ENCODE results near the gene HOXD4. TPM values are rescaled to one million over a fixed set of nuclear protein-coding genes. Genes with fewer than 3 reads are reported as not detected.

HOXD4 gene
- total RNA-seq, 1 experiment from 2014 or later, result not detected

- no peaks in the 10 kb centered on the region for H3K4me1 Mint-ChIP-seq (ENCODE audit: insufficient read depth, unreplicated experiment)
- BruUV-seq (replicated peaks), result no TSS peak
- CTCF ChIA-PET, result interaction anchor here (0.6 to 0.8 kb wide), 2 partner anchors 507 to 1000 kb away, joined by 3 to 4 read pairs; no protein-coding TSS in a partner anchor
- POLR2A ChIA-PET, result no interaction called here
- H3K27ac Mint-ChIP-seq (ENCODE audit: low read depth, unreplicated experiment), result no peak overlapping the region
- no peaks in the 10 kb centered on the region for H3K9me3 Mint-ChIP-seq (ENCODE audit: unreplicated experiment)
- no peaks in the 10 kb centered on the region for H3K27me3 Mint-ChIP-seq (ENCODE audit: insufficient read depth, unreplicated experiment)
- no peak overlapping the region for H3K4me3 Mint-ChIP-seq (ENCODE audit: unreplicated experiment)
- no peak for DNase-seq (ENCODE audit: unreplicated experiment)
- H3K36me3 Mint-ChIP-seq (ENCODE audit: insufficient read depth, unreplicated experiment), result no peaks in the 10 kb centered on the region
- no peak for TF ChIP-seq CTCF (IDR thresholded peaks at IDR 0.05; ENCODE audit: unreplicated experiment)
- intact Hi-C loops (cut with micrococcal nuclease), result loop anchor here (10.0 kb wide), 1 partner anchor 167 kb away; no protein-coding TSS in a partner anchor
Measured at GRCh38 chr2:176147210-176147799, 4.0 kb upstream of the HOXD4 start.

GRCh38 chr2:176147800-176148496 lies 3.4 kb upstream of the HOXD4 start:
- Mint-ChIP-seq H3K4me3 (ENCODE audit: unreplicated experiment) (no peak overlapping the region), H3K9me3 (ENCODE audit: unreplicated experiment) (no peaks in the 10 kb centered on the region), H3K4me1 (ENCODE audit: insufficient read depth, unreplicated experiment) (no peaks in the 10 kb centered on the region), H3K27ac (ENCODE audit: low read depth, unreplicated experiment) (no peak overlapping the region), H3K36me3 (ENCODE audit: insufficient read depth, unreplicated experiment) (no peaks in the 10 kb centered on the region), H3K27me3 (ENCODE audit: insufficient read depth, unreplicated experiment) (no peaks in the 10 kb centered on the region)
- POLR2A ChIA-PET, result no interaction called here
- no peak for DNase-seq (ENCODE audit: unreplicated experiment)
- CTCF ChIA-PET, result interaction anchor here (0.8 to 3.0 kb wide), 2 partner anchors 406 to 999 kb away, joined by 4 to 12 read pairs; no protein-coding TSS in a partner anchor
- intact Hi-C loops (cut with micrococcal nuclease), result loop anchor here (10.0 kb wide), 1 partner anchor 167 kb away; no protein-coding TSS in a partner anchor
- BruUV-seq (replicated peaks), result no TSS peak
- TF ChIP-seq CTCF (IDR thresholded peaks at IDR 0.05; ENCODE audit: unreplicated experiment), result no peak

- BruUV-seq (replicated peaks), result no TSS peak
- ChIA-PET POLR2A (no interaction called here), CTCF (interaction anchor here (0.6 to 3.0 kb wide), 2 partner anchors 107 to 405 kb away, joined by 3 to 12 read pairs; no protein-coding TSS in a partner anchor)
- H3K9me3 Mint-ChIP-seq (ENCODE audit: unreplicated experiment), result no peaks in the 10 kb centered on the region
- DNase-seq (ENCODE audit: unreplicated experiment), result no peak
- no peaks in the 10 kb centered on the region for H3K36me3 Mint-ChIP-seq (ENCODE audit: insufficient read depth, unreplicated experiment)
- TF ChIP-seq CTCF (IDR thresholded peaks at IDR 0.05; ENCODE audit: unreplicated experiment), result no peak
- intact Hi-C loops (cut with micrococcal nuclease), result loop anchor here (10.0 kb wide), 1 partner anchor 166 kb away; no protein-coding TSS in a partner anchor
- H3K27ac Mint-ChIP-seq (ENCODE audit: low read depth, unreplicated experiment), result no peak overlapping the region
- H3K4me1 Mint-ChIP-seq (ENCODE audit: insufficient read depth, unreplicated experiment), result no peaks in the 10 kb centered on the region
- H3K4me3 Mint-ChIP-seq (ENCODE audit: unreplicated experiment), result no peak overlapping the region
- H3K27me3 Mint-ChIP-seq (ENCODE audit: insufficient read depth, unreplicated experiment), result no peaks in the 10 kb centered on the region
Measured at GRCh38 chr2:176148751-176149421, 2.5 kb upstream of the HOXD4 start.

GRCh38 chr2:176149481-176149938 lies 1.8 kb upstream of the HOXD4 start:
- BruUV-seq (replicated peaks), result no TSS peak
- Mint-ChIP-seq H3K9me3 (ENCODE audit: unreplicated experiment) (no peaks in the 10 kb centered on the region), H3K27me3 (ENCODE audit: insufficient read depth, unreplicated experiment) (no peaks in the 10 kb centered on the region), H3K4me3 (ENCODE audit: unreplicated experiment) (no peak overlapping the region), H3K4me1 (ENCODE audit: insufficient read depth, unreplicated experiment) (no peaks in the 10 kb centered on the region), H3K36me3 (ENCODE audit: insufficient read depth, unreplicated experiment) (no peaks in the 10 kb centered on the region), H3K27ac (ENCODE audit: low read depth, unreplicated experiment) (no peak overlapping the region)
- POLR2A ChIA-PET, result no interaction called here
- CTCF ChIA-PET, result interaction anchor here (3.0 kb wide), 1 partner anchor 404 kb away, joined by 12 read pairs; no protein-coding TSS in a partner anchor
- DNase-seq (ENCODE audit: unreplicated experiment), result no peak
- no peak for TF ChIP-seq CTCF (IDR thresholded peaks at IDR 0.05; ENCODE audit: unreplicated experiment)
- intact Hi-C loops (cut with micrococcal nuclease), result loop anchor here (10.0 kb wide), 1 partner anchor 165 kb away; no protein-coding TSS in a partner anchor
